Esophagus muscularis mucosa (tissue), 3 donors: ENCODE measurements around the gene SPARCL1.

Experiments
- CTCF ChIP-seq, 3 experiments: fragments of 200-600 bp in 2 of 3; fragments of 450-650 bp in 1 of 3; sonication (generic) in 2 of 3; IDR thresholded peaks; one replicate each; pipeline ENCODE4 v1.5.1; 2017 to 2019; ENCODE audit warnings: antibody characterized with exemption in 3 of 3, mild to moderate bottlenecking in 2 of 3, moderate library complexity in 1 of 3
- EP300 ChIP-seq: sonication (generic); formaldehyde crosslinking; IDR thresholded peaks from one replicate; pipeline ENCODE4 v1.6.1; 2017; ENCODE audit warnings: antibody characterized with exemption

DNA sequence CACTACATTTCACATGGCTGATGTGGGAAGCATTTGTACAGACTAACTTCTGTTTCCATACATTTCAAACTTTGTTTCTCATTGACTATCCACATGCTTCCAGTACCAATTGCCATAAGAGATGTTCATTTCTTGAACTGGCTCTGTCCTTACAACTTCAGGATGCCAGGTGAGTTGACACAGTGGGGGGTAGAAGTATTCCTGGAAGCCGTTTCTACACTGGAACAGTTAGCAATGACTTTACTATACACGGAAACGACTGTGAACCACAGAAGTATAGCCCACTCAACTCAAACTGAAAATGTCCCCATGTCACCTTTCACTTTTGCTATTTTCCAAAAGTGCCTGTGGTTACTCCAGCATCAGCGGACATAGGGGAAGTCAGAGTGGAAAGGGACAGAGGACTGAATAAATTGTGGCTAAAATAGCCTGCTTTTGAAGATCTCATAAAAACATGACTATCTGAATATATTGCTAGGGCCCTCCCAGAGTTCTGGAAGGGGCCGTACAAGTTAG, 41.2 kb upstream of the SPARCL1 start:
- TF ChIP-seq CTCF (IDR thresholded peaks at IDR 0.05) (no peak), EP300 (no peak)
